ENCODE measurements around the gene CYFIP1. TPM values are rescaled to one million over a fixed set of nuclear protein-coding genes. Genes with fewer than 3 reads are reported as not detected.

CYFIP1 gene
- total RNA-seq, 4 donors from 2014 or later, result 86.8 to 131 (median 105) TPM

DNA sequence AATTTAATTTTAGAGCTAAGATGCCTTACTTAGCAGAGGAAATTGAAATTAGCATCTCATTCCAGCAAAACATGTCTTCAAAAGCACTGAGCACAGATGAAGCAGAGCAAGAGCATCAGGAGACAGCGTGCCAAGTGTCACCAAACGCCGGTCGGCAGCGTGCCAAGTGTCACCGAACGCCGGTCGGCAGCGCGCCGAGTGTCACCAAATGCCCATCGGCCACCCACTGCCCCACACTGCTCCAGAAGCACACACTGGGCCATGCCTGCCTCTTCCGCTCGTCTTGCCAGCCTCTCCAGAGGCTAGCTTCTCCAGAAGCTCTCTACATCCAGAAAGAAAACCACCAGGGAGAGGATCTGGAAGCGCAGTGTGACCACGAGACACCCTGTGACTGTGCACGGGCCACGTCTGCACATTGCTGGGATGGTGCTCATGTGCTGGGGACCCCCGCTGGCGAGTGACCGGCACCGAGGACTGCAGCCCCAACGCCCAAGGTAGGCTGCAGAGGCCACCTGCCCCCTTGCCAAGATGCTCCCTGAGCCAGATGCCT lies 37.8 kb downstream of the CYFIP1 start:
- WGBS, result 85% methylated on average over 16 of the region's 24 CpGs
- Histone ChIP-seq H3K27me3 (no peaks in the 10 kb centered on the region), H3K36me3 (peaks cover 44 to 95% (median 75%) of the 10 kb centered on the region in 4 donors), H3K4me3 (no peak overlapping the region), H3K27ac (replicated peaks in 1 of 4) (no peak overlapping the region), H3K9me3 (no peaks in the 10 kb centered on the region), H3K4me1 (peaks cover 0 to 18% (median 12%) of the 10 kb centered on the region in 4 donors)
- no peak for DNase-seq (ENCODE audit: extremely low spot score)
- TF ChIP-seq POLR2A (IDR thresholded peaks at IDR 0.05; ENCODE audit: low read depth) (no peak), POLR2AphosphoS5 (IDR thresholded peaks at IDR 0.05) (no peak), EP300 (IDR thresholded peaks at IDR 0.05) (no peak)
- TF ChIP-seq, protein P1, sequence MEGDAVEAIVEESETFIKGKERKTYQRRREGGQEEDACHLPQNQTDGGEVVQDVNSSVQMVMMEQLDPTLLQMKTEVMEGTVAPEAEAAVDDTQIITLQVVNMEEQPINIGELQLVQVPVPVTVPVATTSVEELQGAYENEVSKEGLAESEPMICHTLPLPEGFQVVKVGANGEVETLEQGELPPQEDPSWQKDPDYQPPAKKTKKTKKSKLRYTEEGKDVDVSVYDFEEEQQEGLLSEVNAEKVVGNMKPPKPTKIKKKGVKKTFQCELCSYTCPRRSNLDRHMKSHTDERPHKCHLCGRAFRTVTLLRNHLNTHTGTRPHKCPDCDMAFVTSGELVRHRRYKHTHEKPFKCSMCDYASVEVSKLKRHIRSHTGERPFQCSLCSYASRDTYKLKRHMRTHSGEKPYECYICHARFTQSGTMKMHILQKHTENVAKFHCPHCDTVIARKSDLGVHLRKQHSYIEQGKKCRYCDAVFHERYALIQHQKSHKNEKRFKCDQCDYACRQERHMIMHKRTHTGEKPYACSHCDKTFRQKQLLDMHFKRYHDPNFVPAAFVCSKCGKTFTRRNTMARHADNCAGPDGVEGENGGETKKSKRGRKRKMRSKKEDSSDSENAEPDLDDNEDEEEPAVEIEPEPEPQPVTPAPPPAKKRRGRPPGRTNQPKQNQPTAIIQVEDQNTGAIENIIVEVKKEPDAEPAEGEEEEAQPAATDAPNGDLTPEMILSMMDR (IDR thresholded peaks at IDR 0.05), result no peak
- intact Hi-C loops (cut with DNase I), result loop anchor here (10.0 kb wide), 1 partner anchor 98 kb away; no protein-coding TSS in a partner anchor

DNA sequence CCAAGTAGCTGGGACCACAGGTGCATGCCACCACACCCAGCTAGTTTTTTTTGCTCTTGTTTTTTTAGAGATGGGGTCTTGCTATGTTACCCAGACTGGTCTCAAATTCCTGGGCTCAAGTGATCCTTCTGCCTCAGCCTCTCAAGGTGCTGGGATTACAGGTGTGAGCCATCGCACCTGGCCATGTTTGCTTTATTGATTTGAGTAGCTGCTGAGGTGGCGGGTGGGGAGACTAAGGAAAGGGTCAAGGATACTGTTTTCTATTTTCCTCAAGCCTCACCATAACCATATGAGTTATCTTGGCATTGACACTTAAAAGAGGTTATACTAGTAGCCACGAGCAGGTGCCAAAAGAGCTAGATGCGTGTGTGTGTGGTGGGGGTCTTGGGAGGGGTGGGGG lies 39.0 kb downstream of the CYFIP1 start:
- TF ChIP-seq POLR2AphosphoS5 (IDR thresholded peaks at IDR 0.05) (no peak), EP300 (IDR thresholded peaks at IDR 0.05) (no peak), POLR2A (IDR thresholded peaks at IDR 0.05; ENCODE audit: low read depth) (no peak)
- TF ChIP-seq, protein P1 (IDR thresholded peaks at IDR 0.05), result no peak
- 94% methylated on average over 4 of the region's 4 CpGs for WGBS
- Histone ChIP-seq H3K9me3 (no peaks in the 10 kb centered on the region), H3K4me3 (no peak overlapping the region), H3K36me3 (peaks cover 50 to 95% (median 86%) of the 10 kb centered on the region in 4 donors), H3K27me3 (no peaks in the 10 kb centered on the region), H3K27ac (replicated peaks in 1 of 4) (no peak overlapping the region), H3K4me1 (peaks cover 0 to 13% (median 9%) of the 10 kb centered on the region in 4 donors)
- intact Hi-C loops (cut with DNase I), result loop anchor here (10.0 kb wide), 1 partner anchor 96 kb away; no protein-coding TSS in a partner anchor
- DNase-seq (ENCODE audit: extremely low spot score), result no peak

DNA sequence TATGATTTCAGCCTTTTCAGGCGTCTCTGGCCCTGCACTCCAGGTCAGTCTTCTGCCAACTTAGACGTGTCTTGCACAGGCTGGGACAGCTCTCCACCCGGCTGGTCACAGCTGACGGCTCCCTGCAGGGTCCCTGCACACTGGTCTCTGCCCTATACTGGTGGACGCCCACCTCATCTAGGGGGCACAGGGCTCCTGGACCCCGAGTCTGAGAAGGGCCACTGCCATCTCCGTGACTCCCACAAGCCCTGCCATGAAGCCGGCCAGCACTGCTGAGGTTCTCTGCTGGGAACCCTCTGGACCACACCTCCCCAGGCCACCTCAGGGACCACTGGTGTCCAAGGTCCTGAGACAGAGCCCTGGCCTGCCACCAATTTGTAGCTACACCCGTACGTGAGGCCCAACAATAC lies 40.5 kb downstream of the CYFIP1 start:
- intact Hi-C loops (cut with DNase I), result loop anchor here (10.0 kb wide), 1 partner anchor 95 kb away; no protein-coding TSS in a partner anchor
- peaks cover 61 to 98% (median 95%) of the 10 kb centered on the region in 4 donors for H3K36me3 ChIP-seq
- WGBS, result 84% methylated on average over 8 of the region's 10 CpGs
- H3K4me3 ChIP-seq, result no peak overlapping the region
- H3K4me1 ChIP-seq, result peaks cover 0 to 8% (median 6%) of the 10 kb centered on the region in 4 donors
- no peaks in the 10 kb centered on the region for H3K27me3 ChIP-seq
- no peak for TF ChIP-seq EP300 (IDR thresholded peaks at IDR 0.05)
- TF ChIP-seq POLR2A (IDR thresholded peaks at IDR 0.05; ENCODE audit: low read depth), result no peak
- TF ChIP-seq, protein P1 (IDR thresholded peaks at IDR 0.05), result no peak
- TF ChIP-seq POLR2AphosphoS5 (IDR thresholded peaks at IDR 0.05), result no peak
- no peak for DNase-seq (ENCODE audit: extremely low spot score)
- H3K9me3 ChIP-seq, result no peaks in the 10 kb centered on the region
- H3K27ac ChIP-seq (replicated peaks in 1 of 4), result no peak overlapping the region

- H3K27me3 ChIP-seq, result no peaks in the 10 kb centered on the region
- H3K4me3 ChIP-seq, result no peak overlapping the region
- no peak for DNase-seq (ENCODE audit: extremely low spot score)
- WGBS, result 79% methylated on average over 8 of the region's 13 CpGs
- H3K4me1 ChIP-seq, result peaks cover 0 to 4% (median 2%) of the 10 kb centered on the region in 4 donors
- H3K9me3 ChIP-seq, result no peaks in the 10 kb centered on the region
- TF ChIP-seq EP300 (IDR thresholded peaks at IDR 0.05) (no peak), POLR2A (IDR thresholded peaks at IDR 0.05; ENCODE audit: low read depth) (no peak), POLR2AphosphoS5 (IDR thresholded peaks at IDR 0.05) (no peak)
- TF ChIP-seq, protein P1 (IDR thresholded peaks at IDR 0.05), result no peak
- no peak overlapping the region for H3K27ac ChIP-seq (replicated peaks in 1 of 4)
- peaks cover 55 to 92% (median 90%) of the 10 kb centered on the region in 4 donors for H3K36me3 ChIP-seq
- intact Hi-C loops (cut with DNase I), result no loop called here
Observed at GRCh38 chr15:22939051-22939450, 41.1 kb downstream of the CYFIP1 start.
